HCT116 (cell line): Measurements from ENCODE around the gene GGT6.

ENCODE experiments used
- POLR2A ChIP-seq: IDR thresholded peaks from 2 replicates; pipeline ENCODE4 v1.7.0; 2011; ENCODE audit warnings: borderline replicate concordance; ENCODE audit not compliant: insufficient read depth, insufficient read length; ENCODE audit errors: extremely low read depth
- RAD21 ChIP-seq: IDR thresholded peaks from 2 replicates; pipeline ENCODE4 v1.6.1; 2012; ENCODE audit warnings: low read depth, mild to moderate bottlenecking
- SRF ChIP-seq: IDR thresholded peaks from 2 replicates; pipeline ENCODE4 v1.6.1; 2012; ENCODE audit warnings: low read depth
- TF ChIP-seq, protein P1 (sequence below), 3 experiments: fragments of 200-600 bp in 1 of 3; sonication (generic) in 1 of 3; IDR thresholded peaks in 2 of 3; conservative IDR thresholded peaks in 1 of 3; 2 replicates each; pipeline ENCODE4 v1.5.1; 2012 to 2017; ENCODE audit warnings: low read depth in 2 of 3, low read length in 2 of 3, antibody characterized with exemption in 1 of 3, borderline replicate concordance in 1 of 3, control low read depth in 1 of 3, mild to moderate bottlenecking in 1 of 3, mixed read lengths in 1 of 3, mixed run types in 1 of 3, moderate library complexity in 1 of 3; ENCODE audit not compliant: insufficient read depth in 1 of 3

DNA sequence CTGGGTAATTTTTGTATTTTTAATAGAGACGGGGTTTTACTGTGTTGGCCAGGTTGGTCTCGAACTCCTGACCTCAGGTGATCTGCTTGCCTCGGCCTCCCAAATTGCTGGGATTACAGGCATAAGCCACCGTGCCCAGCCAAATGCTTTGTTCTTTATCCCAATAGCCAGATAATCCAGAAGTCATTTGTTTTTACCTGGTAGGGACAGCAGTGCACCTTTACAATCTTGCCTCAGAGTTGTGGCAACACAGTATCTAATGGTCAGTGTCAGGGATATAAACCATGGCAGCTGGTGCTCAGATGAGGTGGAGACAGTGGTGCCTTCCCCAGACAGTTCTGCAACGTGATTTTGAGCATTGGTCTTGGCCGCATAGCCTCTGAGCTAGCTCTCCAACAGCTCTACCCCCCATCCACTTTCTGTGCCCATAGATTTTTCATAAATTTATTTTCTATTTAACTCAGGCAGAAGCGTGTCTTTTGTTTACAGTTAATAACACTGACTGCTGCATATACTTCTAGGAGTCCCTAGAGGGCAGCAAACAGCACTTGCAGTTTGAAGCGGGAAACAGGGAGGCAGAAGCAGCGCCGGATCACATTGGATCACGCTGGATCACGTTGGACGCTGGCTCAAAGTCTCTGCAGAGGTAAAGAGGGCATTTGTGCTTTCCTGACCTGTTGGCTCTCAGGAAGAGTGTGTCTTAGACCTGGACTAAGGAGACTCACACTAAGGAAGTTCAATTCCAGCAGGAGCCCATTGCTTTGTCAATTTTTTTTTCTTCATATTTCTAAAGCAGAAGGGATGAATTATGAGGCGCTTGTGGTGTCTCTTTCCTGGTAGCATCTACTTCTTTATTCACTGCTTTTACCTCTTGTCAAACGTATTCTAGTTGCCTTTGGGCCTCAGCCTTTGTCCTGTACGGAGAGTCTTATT lies 5.1 kb upstream of the GGT6 start:
- TF ChIP-seq, protein P1, sequence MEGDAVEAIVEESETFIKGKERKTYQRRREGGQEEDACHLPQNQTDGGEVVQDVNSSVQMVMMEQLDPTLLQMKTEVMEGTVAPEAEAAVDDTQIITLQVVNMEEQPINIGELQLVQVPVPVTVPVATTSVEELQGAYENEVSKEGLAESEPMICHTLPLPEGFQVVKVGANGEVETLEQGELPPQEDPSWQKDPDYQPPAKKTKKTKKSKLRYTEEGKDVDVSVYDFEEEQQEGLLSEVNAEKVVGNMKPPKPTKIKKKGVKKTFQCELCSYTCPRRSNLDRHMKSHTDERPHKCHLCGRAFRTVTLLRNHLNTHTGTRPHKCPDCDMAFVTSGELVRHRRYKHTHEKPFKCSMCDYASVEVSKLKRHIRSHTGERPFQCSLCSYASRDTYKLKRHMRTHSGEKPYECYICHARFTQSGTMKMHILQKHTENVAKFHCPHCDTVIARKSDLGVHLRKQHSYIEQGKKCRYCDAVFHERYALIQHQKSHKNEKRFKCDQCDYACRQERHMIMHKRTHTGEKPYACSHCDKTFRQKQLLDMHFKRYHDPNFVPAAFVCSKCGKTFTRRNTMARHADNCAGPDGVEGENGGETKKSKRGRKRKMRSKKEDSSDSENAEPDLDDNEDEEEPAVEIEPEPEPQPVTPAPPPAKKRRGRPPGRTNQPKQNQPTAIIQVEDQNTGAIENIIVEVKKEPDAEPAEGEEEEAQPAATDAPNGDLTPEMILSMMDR (IDR thresholded peaks at IDR 0.05 in 2 of 3, conservative IDR thresholded peaks at IDR 0.05 in 1 of 3; ENCODE audit: borderline replicate concordance in 1 of 3, insufficient read depth in 1 of 3, low read depth in 2 of 3, low read length in 2 of 3): peak; percentile 82 to 90 (median 86)
- TF ChIP-seq POLR2A (no peak), SRF (no peak), RAD21 (peak; percentile 59)
